Bone marrow (tissue), 2 donors: ENCODE results near the gene MLC1.

ENCODE experiments used
- DNase-seq, 2 donors: peaks; one replicate each; lab custom pipeline; 2025; lab: John Stamatoyannopoulos, UW

The MLC1 gene

GRCh38 chr22:50016308-50016987 is 68.8 kb downstream of the MLC1 start:
- DNase-seq, result no peak

- DNase-seq, result no peak
Measured at GRCh38 chr22:50015451-50016307, 69.5 kb downstream of the MLC1 start.

- DNase-seq, result no peak
Measured at GRCh38 chr22:50014655-50015401, 70.4 kb downstream of the MLC1 start.

GRCh38 chr22:50014053-50014501 is 71.1 kb downstream of the MLC1 start:
- DNase-seq, result no peak

- DNase-seq, result no peak
Measured at GRCh38 chr22:50012211-50013181, 72.7 kb downstream of the MLC1 start, which contains the start of gene IL17REL. IL17REL (minus strand) TSS chr22:50012765; CDS start chr22:50012646, 119 bp downstream.

GRCh38 chr22:50011447-50012210 is 73.6 kb downstream of the MLC1 start:
- DNase-seq, result no peak

- DNase-seq, result no peak
Measured at GRCh38 chr22:50010676-50011446, 74.4 kb downstream of the MLC1 start.

- no peak for DNase-seq
Measured at GRCh38 chr22:50009765-50010675, 75.2 kb downstream of the MLC1 start.
